Omental fat pad (tissue), 4 donors: Measurements from ENCODE around the gene ARSB. TPM values are rescaled to one million over a fixed set of nuclear protein-coding genes. Genes with fewer than 3 reads are reported as not detected.

Experiments used
- ATAC-seq: fragments of 150-250 bp; one replicate; pipeline ENCODE4 v1.9.1; 2016; ENCODE audit warnings: mild to moderate bottlenecking, moderate library complexity; ENCODE audit not compliant: low FRiP score
- DNase-seq: peaks from one replicate; pipeline ENCODE4 v3.0.0-alpha.2; 2019; ENCODE audit warnings: low spot score
- total RNA-seq, 4 donors: library from RNA; depleted of rRNA; stranded (reverse); fragments of >200 nt; gene quantifications; one replicate each; pipeline ENCODE4 v1.1.0, GENCODE V29; 2016
- TF ChIP-seq, protein P1 (sequence below), 3 donors: fragments of 450-650 bp; IDR thresholded peaks; one replicate each; pipeline ENCODE4 v1.5.1; 2016 to 2017; ENCODE audit warnings: antibody characterized with exemption in 3 of 3, mild to moderate bottlenecking in 3 of 3, moderate library complexity in 2 of 3

ARSB gene
- total RNA-seq, 4 donors from 2014 or later, result 15.4 to 22.7 (median 15.8) TPM

DNA sequence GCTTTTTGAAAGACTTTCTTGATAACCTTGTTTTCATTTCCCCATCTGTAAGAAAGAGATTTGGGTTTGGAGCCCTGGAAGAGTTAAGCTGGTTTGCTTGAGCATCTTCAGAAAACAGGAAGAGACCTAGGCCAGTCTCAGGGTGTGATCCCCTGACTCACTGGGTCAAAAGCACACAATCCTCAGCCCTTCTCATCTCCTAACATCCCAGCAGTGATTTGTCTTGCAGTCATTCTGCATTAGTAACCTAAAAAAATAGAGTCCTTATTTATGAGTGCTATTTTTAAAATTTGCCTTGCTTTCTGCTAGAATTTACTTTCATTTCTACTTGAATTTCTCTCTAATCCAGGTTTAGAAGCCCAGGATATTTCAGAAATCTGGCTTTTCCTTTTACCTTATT, 16.4 kb upstream of the ARSB start:
- ATAC-seq (no peak), DNase-seq (no peak)
- TF ChIP-seq, protein P1, sequence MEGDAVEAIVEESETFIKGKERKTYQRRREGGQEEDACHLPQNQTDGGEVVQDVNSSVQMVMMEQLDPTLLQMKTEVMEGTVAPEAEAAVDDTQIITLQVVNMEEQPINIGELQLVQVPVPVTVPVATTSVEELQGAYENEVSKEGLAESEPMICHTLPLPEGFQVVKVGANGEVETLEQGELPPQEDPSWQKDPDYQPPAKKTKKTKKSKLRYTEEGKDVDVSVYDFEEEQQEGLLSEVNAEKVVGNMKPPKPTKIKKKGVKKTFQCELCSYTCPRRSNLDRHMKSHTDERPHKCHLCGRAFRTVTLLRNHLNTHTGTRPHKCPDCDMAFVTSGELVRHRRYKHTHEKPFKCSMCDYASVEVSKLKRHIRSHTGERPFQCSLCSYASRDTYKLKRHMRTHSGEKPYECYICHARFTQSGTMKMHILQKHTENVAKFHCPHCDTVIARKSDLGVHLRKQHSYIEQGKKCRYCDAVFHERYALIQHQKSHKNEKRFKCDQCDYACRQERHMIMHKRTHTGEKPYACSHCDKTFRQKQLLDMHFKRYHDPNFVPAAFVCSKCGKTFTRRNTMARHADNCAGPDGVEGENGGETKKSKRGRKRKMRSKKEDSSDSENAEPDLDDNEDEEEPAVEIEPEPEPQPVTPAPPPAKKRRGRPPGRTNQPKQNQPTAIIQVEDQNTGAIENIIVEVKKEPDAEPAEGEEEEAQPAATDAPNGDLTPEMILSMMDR (IDR thresholded peaks at IDR 0.05), result no peak

GRCh38 chr5:78997090-78997489, 12.0 kb upstream of the ARSB start:
- TF ChIP-seq, protein P1 (IDR thresholded peaks at IDR 0.05), result no peak
- no peak for DNase-seq
- no peak for ATAC-seq

DNA sequence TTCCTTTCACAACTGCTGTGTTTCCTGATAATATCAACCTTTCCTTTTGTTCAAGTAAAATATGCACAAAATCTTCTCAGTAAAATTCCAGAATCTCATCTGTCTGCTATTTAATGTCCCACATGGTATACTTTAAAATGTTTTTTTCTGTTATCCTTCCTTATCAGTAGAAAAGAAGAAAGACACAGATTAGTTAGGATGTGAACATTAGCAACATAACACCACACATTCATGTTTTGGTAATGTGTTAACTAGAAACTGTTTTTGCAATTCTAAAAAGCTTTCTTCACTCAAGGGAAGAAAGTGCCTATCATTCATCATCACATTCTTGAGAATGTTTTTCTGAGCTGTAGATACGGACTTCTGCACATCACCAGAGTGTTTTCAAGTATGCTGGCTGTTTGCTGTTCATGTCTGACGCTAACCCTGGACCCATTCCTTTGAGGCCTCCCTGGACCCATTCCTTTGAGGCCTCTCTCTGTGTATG, 10.5 kb upstream of the ARSB start:
- ATAC-seq (no peak), DNase-seq (no peak)
- TF ChIP-seq, protein P1 (IDR thresholded peaks at IDR 0.05), result no peak

DNA sequence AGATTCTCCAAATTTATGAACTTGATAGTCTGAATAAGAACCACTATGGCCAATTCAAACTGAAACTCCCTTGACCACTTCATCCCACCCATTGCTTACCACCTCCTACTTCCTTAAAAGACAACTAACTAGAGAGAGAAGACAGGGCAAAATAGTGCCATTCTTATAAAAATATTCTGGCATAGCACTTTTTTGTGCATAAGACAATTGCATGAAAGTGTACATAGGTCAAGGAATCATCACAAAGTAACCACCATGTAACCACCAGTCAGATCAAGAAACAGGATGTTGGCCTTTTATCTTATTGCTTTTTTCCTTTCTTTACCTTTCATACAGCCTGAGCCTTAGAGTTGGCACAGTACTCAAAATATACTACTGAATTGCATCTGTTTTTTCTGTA, 8.1 kb upstream of the ARSB start:
- DNase-seq (no peak), ATAC-seq (no peak)
- TF ChIP-seq, protein P1 (IDR thresholded peaks at IDR 0.05), result no peak

DNA sequence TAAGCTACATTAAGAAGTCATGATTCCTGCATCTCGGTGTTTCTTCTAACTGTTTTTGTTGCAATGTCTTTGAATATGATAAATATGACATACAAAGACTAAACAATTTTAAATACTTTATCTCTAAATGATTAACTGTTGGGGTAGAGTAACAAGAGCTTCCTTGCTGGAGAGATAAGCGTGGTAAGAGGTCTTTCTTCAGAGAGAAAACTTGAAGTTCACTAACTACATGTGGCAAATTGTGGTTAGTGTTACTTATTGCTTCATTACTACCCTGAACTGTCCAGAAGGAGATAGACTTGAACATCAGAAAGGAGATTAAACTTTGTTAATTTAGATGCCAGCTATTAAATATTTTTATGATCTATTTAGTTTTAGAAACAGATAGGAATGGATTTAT, 7.0 kb upstream of the ARSB start:
- ATAC-seq, result no peak
- TF ChIP-seq, protein P1 (IDR thresholded peaks at IDR 0.05), result no peak
- no peak for DNase-seq

DNA sequence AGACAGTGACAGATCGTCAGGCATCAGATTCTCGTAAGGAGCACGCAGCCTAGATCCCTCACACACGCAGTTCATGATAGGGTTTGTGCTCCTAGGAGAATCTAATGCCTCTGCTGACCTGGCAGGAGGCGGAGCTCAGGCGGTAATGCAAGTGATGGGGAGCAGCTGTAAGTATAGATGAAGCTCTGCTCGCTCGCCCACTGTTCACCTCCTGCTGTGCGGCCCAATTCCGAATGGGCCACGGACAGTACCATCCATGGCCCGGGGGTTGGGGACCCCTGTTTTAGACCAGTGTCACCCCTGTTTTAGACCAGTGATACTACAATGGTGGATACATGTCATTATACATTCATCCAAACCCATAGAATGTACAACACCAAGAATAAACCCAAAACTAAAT, 4.0 kb upstream of the ARSB start:
- TF ChIP-seq, protein P1 (IDR thresholded peaks at IDR 0.05), result no peak
- no peak for DNase-seq
- no peak for ATAC-seq

DNA sequence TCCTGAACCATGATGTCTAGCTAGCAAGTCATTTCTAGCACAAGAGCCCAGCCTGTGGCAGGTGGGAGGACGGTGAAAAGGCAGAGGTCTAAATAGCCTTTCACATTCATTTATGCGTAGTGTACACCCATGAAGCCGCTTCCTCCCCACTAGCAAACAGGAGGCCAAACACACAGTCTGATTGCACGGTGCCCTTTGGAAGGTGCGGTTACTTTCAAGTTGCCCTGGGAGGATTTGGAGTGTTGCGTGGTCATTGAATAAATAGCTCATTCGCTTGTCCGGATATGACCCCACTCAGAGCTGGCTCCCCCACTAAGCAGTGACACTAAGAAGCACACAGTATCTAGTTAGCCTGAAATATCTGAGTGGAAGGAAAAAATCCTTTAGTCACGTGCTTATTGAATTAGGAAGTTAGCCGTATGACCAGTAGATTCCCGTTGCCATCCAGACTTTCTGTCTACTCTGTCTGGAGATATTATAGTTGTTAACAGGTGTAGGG, 664 bp upstream of the ARSB start:
- TF ChIP-seq, protein P1 (IDR thresholded peaks at IDR 0.05), result no peak
- DNase-seq (peak; percentile 26), ATAC-seq (peak; percentile 65)
